GM10847 (cell line): ENCODE data around the gene HHLA2.

Experiments
- POLR2A ChIP-seq: IDR thresholded peaks from 2 replicates; pipeline ENCODE4 v1.6.1; 2011; ENCODE audit not compliant: insufficient read length; ENCODE audit errors: extremely low read depth

HHLA2 gene

GRCh38 chr3:108396336-108396735, 100.0 kb downstream of the HHLA2 start:
- TF ChIP-seq POLR2A, result no peak

- no peak for TF ChIP-seq POLR2A
Observed at GRCh38 chr3:108398510-108398909, 102.2 kb downstream of the HHLA2 start.

- no peak for TF ChIP-seq POLR2A
Observed at GRCh38 chr3:108401836-108402235, 105.5 kb downstream of the HHLA2 start.

GRCh38 chr3:108403198-108403597, 106.8 kb downstream of the HHLA2 start:
- no peak for TF ChIP-seq POLR2A

- TF ChIP-seq POLR2A, result no peak
Observed at GRCh38 chr3:108403686-108404345, 107.5 kb downstream of the HHLA2 start.

GRCh38 chr3:108404368-108404767, 108.0 kb downstream of the HHLA2 start:
- no peak for TF ChIP-seq POLR2A

GRCh38 chr3:108406063-108406660, 109.8 kb downstream of the HHLA2 start:
- TF ChIP-seq POLR2A, result no peak

GRCh38 chr3:108406661-108407206, 110.4 kb downstream of the HHLA2 start:
- TF ChIP-seq POLR2A, result no peak

GRCh38 chr3:108407886-108408285, 111.5 kb downstream of the HHLA2 start:
- TF ChIP-seq POLR2A, result no peak

GRCh38 chr3:108408883-108409799, 112.8 kb downstream of the HHLA2 start:
- no peak for TF ChIP-seq POLR2A

GRCh38 chr3:108409800-108410178, 113.4 kb downstream of the HHLA2 start:
- no peak for TF ChIP-seq POLR2A

GRCh38 chr3:108410531-108410984, 114.2 kb downstream of the HHLA2 start:
- TF ChIP-seq POLR2A, result no peak

- no peak for TF ChIP-seq POLR2A
Observed at GRCh38 chr3:108412121-108412750, 115.9 kb downstream of the HHLA2 start.

GRCh38 chr3:108414007-108414406, 117.7 kb downstream of the HHLA2 start:
- no peak for TF ChIP-seq POLR2A

- TF ChIP-seq POLR2A, result no peak
Observed at GRCh38 chr3:108415661-108416060, 119.3 kb downstream of the HHLA2 start.
